Thoracic aorta (tissue), 2 donors: ENCODE measurements around the gene BRD3. TPM values are rescaled to one million over a fixed set of nuclear protein-coding genes. Genes with fewer than 3 reads are reported as not detected.

Source experiments
- ATAC-seq: fragments of 150-250 bp; one replicate; pipeline ENCODE4 v1.8.0; 2017; ENCODE audit warnings: low read depth; ENCODE audit not compliant: insufficient number of reproducible peaks, low FRiP score
- DNase-seq: peaks from one replicate; pipeline ENCODE4 v3.0.0-alpha.2; 2020; ENCODE audit warnings: low spot score
- H3K27ac ChIP-seq, 2 donors: fragments of 200-600 bp; sonication (generic); 1 replicate in 1 of 2; 2 replicates in 1 of 2; pipeline ENCODE4 v1.5.1; 2016; ENCODE audit warnings: mild to moderate bottlenecking in 2 of 2, moderate library complexity in 2 of 2
- H3K27me3 ChIP-seq: fragments of 200-600 bp; sonication (generic); replicated peaks from 2 replicates; pipeline ENCODE4 v1.6.0; 2016; ENCODE audit warnings: mild to moderate bottlenecking; ENCODE audit not compliant: insufficient read depth
- H3K36me3 ChIP-seq: fragments of 200-600 bp; sonication (generic); one replicate; pipeline ENCODE4 v1.5.1; 2016
- H3K4me1 ChIP-seq, 2 donors: fragments of 200-600 bp; sonication (generic); 1 replicate in 1 of 2; 2 replicates in 1 of 2; pipeline versions ENCODE4 v1.5.1 to v1.6.0; 2016; ENCODE audit warnings: low read depth in 2 of 2, mild to moderate bottlenecking in 1 of 2; ENCODE audit not compliant: control insufficient read depth in 1 of 2
- H3K4me3 ChIP-seq: fragments of 200-600 bp; sonication (generic); 2 replicates; pipeline ENCODE4 v1.5.1; 2016; ENCODE audit warnings: mild to moderate bottlenecking
- H3K9me3 ChIP-seq: fragments of 200-600 bp; sonication (generic); 2 replicates; pipeline ENCODE4 v1.5.1; 2016
- CTCF ChIP-seq: fragments of 200-600 bp; sonication (generic); IDR thresholded peaks from one replicate; pipeline ENCODE4 v1.5.1; 2019; ENCODE audit warnings: antibody characterized with exemption
- total RNA-seq, 2 donors: library from RNA; depleted of rRNA; stranded (reverse); fragments of >200 nt; gene quantifications; one replicate each; pipeline versions ENCODE4 v1.1.0 to v1.2.3, GENCODE V29; 2016

Gene BRD3
- total RNA-seq, 2 donors from 2014 or later, result 22.1 to 47.9 TPM

GRCh38 chr9:134043531-134043988 is 24.3 kb downstream of the BRD3 start:
- no peak for DNase-seq
- peaks cover 46% of the 10 kb centered on the region for H3K36me3 ChIP-seq

DNA sequence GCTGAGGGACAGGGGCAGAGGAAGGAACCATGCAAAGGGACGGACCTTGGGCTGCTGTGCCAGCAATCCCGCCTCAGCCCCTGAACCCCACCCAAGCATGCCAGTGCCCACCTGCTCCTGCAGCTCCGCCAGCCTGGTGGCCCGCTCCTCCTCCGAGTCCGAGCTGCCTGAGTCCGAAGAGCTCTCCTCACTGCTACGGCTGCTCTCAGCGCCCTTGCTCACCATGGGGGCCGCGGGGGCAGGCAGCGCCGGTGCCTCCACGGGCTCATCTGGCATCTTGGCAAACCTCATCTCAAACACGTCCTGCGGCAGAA is 26.2 kb downstream of the BRD3 start:
- no peak for DNase-seq
- Histone ChIP-seq H3K9me3 (no peaks in the 10 kb centered on the region), H3K27ac (no peak overlapping the region), H3K36me3 (peaks cover 43% of the 10 kb centered on the region), H3K4me1 (no peaks in the 10 kb centered on the region), H3K4me3 (no peak overlapping the region), H3K27me3 (no peaks in the 10 kb centered on the region)
- no peak for ATAC-seq
- no peak for TF ChIP-seq CTCF

More at GRCh38 chr9:134043531-134043988, 24.3 kb downstream of the BRD3 start:
- no peak for ATAC-seq
- TF ChIP-seq CTCF, result no peak
- no peak overlapping the region for H3K4me3 ChIP-seq
- no peaks in the 10 kb centered on the region for H3K4me1 ChIP-seq
- no peak overlapping the region for H3K27ac ChIP-seq
- H3K27me3 ChIP-seq, result no peaks in the 10 kb centered on the region
- H3K9me3 ChIP-seq, result no peaks in the 10 kb centered on the region

GRCh38 chr9:134040781-134041648 is 26.8 kb downstream of the BRD3 start:
- no peak for DNase-seq

GRCh38 chr9:134040176-134040565 is 27.7 kb downstream of the BRD3 start:
- H3K9me3 ChIP-seq, result no peaks in the 10 kb centered on the region
- DNase-seq (no peak), ATAC-seq (no peak)
- H3K4me1 ChIP-seq, result no peaks in the 10 kb centered on the region
- H3K36me3 ChIP-seq, result peaks cover 47% of the 10 kb centered on the region
- H3K27me3 ChIP-seq, result no peaks in the 10 kb centered on the region
- H3K27ac ChIP-seq, result no peak overlapping the region
- no peak for TF ChIP-seq CTCF
- H3K4me3 ChIP-seq, result no peak overlapping the region

More at GRCh38 chr9:134040781-134041648, 26.8 kb downstream of the BRD3 start:
- Histone ChIP-seq H3K36me3 (peaks cover 47% of the 10 kb centered on the region), H3K27me3 (no peaks in the 10 kb centered on the region), H3K4me3 (no peak overlapping the region), H3K4me1 (no peaks in the 10 kb centered on the region), H3K9me3 (no peaks in the 10 kb centered on the region), H3K27ac (no peak overlapping the region)
- TF ChIP-seq CTCF, result no peak
- ATAC-seq, result no peak

- ATAC-seq (no peak), DNase-seq (no peak)
- Histone ChIP-seq H3K36me3 (peaks cover 53% of the 10 kb centered on the region), H3K4me1 (no peaks in the 10 kb centered on the region), H3K27me3 (no peaks in the 10 kb centered on the region), H3K27ac (no peak overlapping the region), H3K9me3 (no peaks in the 10 kb centered on the region), H3K4me3 (no peak overlapping the region)
- no peak for TF ChIP-seq CTCF
Measured at GRCh38 chr9:134039386-134040175, 28.2 kb downstream of the BRD3 start.
